K562 (cell line): ENCODE measurements around the gene CDIPT. TPM values are rescaled to one million over a fixed set of nuclear protein-coding genes. Genes with fewer than 3 reads are reported as not detected.

Experiments
- BRCA1 ChIP-seq, 2 experiments: fragments of 450-650 bp in 1 of 2; sonication (generic) in 1 of 2; formaldehyde crosslinking in 1 of 2; IDR thresholded peaks; 2 replicates each; pipeline versions ENCODE4 v1.5.0 to v1.6.1; 2017 to 2020; ENCODE audit warnings: mild to moderate bottlenecking in 1 of 2, missing genetic modification reagents in 1 of 2
- CTBP1 ChIP-seq: fragments of 450-650 bp; IDR thresholded peaks from 2 replicates; pipeline ENCODE4 v1.6.1; 2016; ENCODE audit warnings: borderline replicate concordance
- FOXK2 ChIP-seq, 2 experiments: fragments of 450-650 bp; IDR thresholded peaks in 1 of 2; conservative IDR thresholded peaks in 1 of 2; 2 replicates each; pipeline ENCODE4 v1.6.1; 2016; ENCODE audit warnings: low read depth in 2 of 2, mild to moderate bottlenecking in 1 of 2
- GATAD2B ChIP-seq: fragments of 450-650 bp; IDR thresholded peaks from 2 replicates; pipeline ENCODE4 v1.6.1; 2017; ENCODE audit warnings: mild to moderate bottlenecking, borderline replicate concordance
- HNRNPLL ChIP-seq: fragments of 200-400 bp; formaldehyde crosslinking; IDR thresholded peaks from 2 replicates; pipeline ENCODE4 v1.6.1; 2017; ENCODE audit warnings: low read length, low read depth, mild to moderate bottlenecking; ENCODE audit not compliant: poor library complexity, severe bottlenecking
- LEF1 ChIP-seq: fragments of 450-650 bp; IDR thresholded peaks from 2 replicates; pipeline ENCODE4 v1.6.1; 2016; ENCODE audit warnings: mild to moderate bottlenecking
- MYC ChIP-seq, 2 experiments: fragments of 250-450 bp in 1 of 2; sonication (Bioruptor Pico) in 1 of 2; IDR thresholded peaks; 2 replicates each; pipeline versions ENCODE4 v1.5.1 to v1.6.1; 2012 to 2021; ENCODE audit warnings: low read depth in 2 of 2, borderline replicate concordance in 1 of 2, improper control_type of control experiment in 1 of 2, low read length in 1 of 2, mild to moderate bottlenecking in 1 of 2, moderate library complexity in 1 of 2
- NFIX ChIP-seq: fragments of 250-450 bp; sonication (Bioruptor Pico); IDR thresholded peaks from 2 replicates; pipeline ENCODE4 v1.4.0; 2020; ENCODE audit warnings: low read depth, mild to moderate bottlenecking, moderate library complexity
- PBX2 ChIP-seq, 2 experiments: IDR thresholded peaks in 1 of 2; conservative IDR thresholded peaks in 1 of 2; 2 replicates each; pipeline ENCODE4 v1.6.1; 2016; ENCODE audit warnings: low read depth in 2 of 2, mild to moderate bottlenecking in 1 of 2, missing compliant biosample characterization in 1 of 2, missing genetic modification characterization in 1 of 2, moderate library complexity in 1 of 2
- STAT5B ChIP-seq: fragments of 250-450 bp; sonication (Bioruptor Pico); IDR thresholded peaks from 2 replicates; pipeline ENCODE4 v1.8.0; 2021; ENCODE audit warnings: mild to moderate bottlenecking, inconsistent platforms
- UBTF ChIP-seq, 2 experiments: IDR thresholded peaks; 2 replicates each; pipeline ENCODE4 v1.6.1; 2012; ENCODE audit warnings: improper control_type of control experiment in 2 of 2, low read depth in 2 of 2, low read length in 2 of 2, borderline replicate concordance in 1 of 2
- XRCC5 ChIP-seq: fragments of 200-400 bp; formaldehyde crosslinking; IDR thresholded peaks from 2 replicates; pipeline ENCODE4 v1.6.1; 2017; ENCODE audit warnings: low read depth, mild to moderate bottlenecking, low read length
- ZFPM2 ChIP-seq: fragments of 250-450 bp; sonication (Bioruptor Pico); IDR thresholded peaks from 2 replicates; pipeline ENCODE4 v1.5.1; 2022; ENCODE audit warnings: mild to moderate bottlenecking
- ZNF24 ChIP-seq: fragments of 450-650 bp; IDR thresholded peaks from 2 replicates; pipeline ENCODE4 v1.6.1; 2016
- ZNF263 ChIP-seq: sonication (generic); formaldehyde crosslinking; IDR thresholded peaks from 2 replicates; pipeline ENCODE4 v1.8.0; 2022; ENCODE audit warnings: mild to moderate bottlenecking, missing genetic modification reagents, borderline replicate concordance
- ZNF408 ChIP-seq: fragments of 250-450 bp; sonication (Bioruptor Pico); IDR thresholded peaks from 2 replicates; pipeline ENCODE4 v1.4.0; 2020; ENCODE audit warnings: low read depth, mild to moderate bottlenecking, moderate library complexity
- ZNF561 ChIP-seq: fragments of 450-650 bp; formaldehyde crosslinking; conservative IDR thresholded peaks from 2 replicates; pipeline ENCODE4 v1.4.0; 2020; ENCODE audit warnings: mild to moderate bottlenecking, moderate library complexity
- ZZZ3 ChIP-seq: fragments of 450-650 bp; IDR thresholded peaks from 2 replicates; pipeline ENCODE4 v1.6.1; 2016; ENCODE audit warnings: antibody characterized with exemption, mild to moderate bottlenecking, moderate library complexity
- polyA plus RNA-seq, 8 experiments: library from polyadenylated mRNA; depleted of rRNA in 4 of 8; stranded (reverse) in 5 of 8; unstranded in 3 of 8; fragments of >200 nt; fragmentation: Nextera tagmentation in 2 of 8; fragmentation: Illumina TruSeq in 1 of 8; extraction: Ambion mirVana in 2 of 8; extraction: Trizol in 1 of 8; gene quantifications; 2 replicates each; pipeline versions ENCODE4 v1.2.1 to v1.2.3, GENCODE V29; 2011 to 2014; ENCODE audit warnings: inconsistent platforms in 1 of 8, missing spikeins in 1 of 8
- total RNA-seq, 7 experiments: library from RNA; depleted of rRNA in 6 of 7; stranded (reverse); fragments of >200 nt in 6 of 7; fragmentation: Illumina TruSeq in 2 of 7; extraction: Trizol in 2 of 7; gene quantifications; 2 replicates each; pipeline versions ENCODE4 v1.2.1 to v1.2.3, GENCODE V29; 2011 to 2021; ENCODE audit warnings: low replicate concordance in 1 of 7
- TF ChIP-seq, protein P1 (sequence below), 2 experiments: fragments of 450-650 bp; conservative IDR thresholded peaks; 2 replicates each; pipeline ENCODE4 v1.6.1; 2017; ENCODE audit warnings: mild to moderate bottlenecking in 2 of 2, moderate library complexity in 2 of 2
- TF ChIP-seq, protein P2 (sequence below): fragments of 450-650 bp; formaldehyde crosslinking; IDR thresholded peaks from 2 replicates; pipeline ENCODE4 v1.4.0; 2022; ENCODE audit warnings: mild to moderate bottlenecking, moderate library complexity

CDIPT gene
- total and polyA plus RNA-seq, 9 of the 15 experiments (the other 6 are each of a cell fraction or from before 2014, with no cell fraction given) = 1.3 to 37.0 (median 23.0) TPM

GRCh38 chr16:29899516-29900101 is 36.6 kb upstream of the CDIPT start, which contains the start of gene SEZ6L2 (continued):
- TF ChIP-seq GATAD2B (no peak), HNRNPLL (no peak), ZFPM2 (no peak), ZNF408 (no peak), FOXK2 (conservative IDR thresholded peaks at IDR 0.05 in 1 of 2, IDR thresholded peaks at IDR 0.05 in 1 of 2; ENCODE audit: low read depth in 2 of 2) (no peak), STAT5B (CRISPR knock-in tag) (no peak), LEF1 (no peak), PBX2 (CRISPR knock-in tag; IDR thresholded peaks at IDR 0.05; ENCODE audit: low read depth) (no peak), PBX2 (tag; conservative IDR thresholded peaks at IDR 0.05; ENCODE audit: low read depth) (no peak), ZNF561 (no peak), UBTF (IDR thresholded peaks at IDR 0.05; ENCODE audit: borderline replicate concordance in 1 of 2, low read depth in 2 of 2, low read length in 2 of 2) (no peak), ZNF263 (CRISPR knock-in tag) (peak; percentile 97), BRCA1 (IDR thresholded peaks at IDR 0.05) (no peak), BRCA1 (CRISPR knock-in tag; IDR thresholded peaks at IDR 0.05) (no peak), CTBP1 (no peak), ZZZ3 (no peak), MYC (IDR thresholded peaks at IDR 0.05; ENCODE audit: low read depth, low read length) (no peak), MYC (CRISPR knock-in tag; IDR thresholded peaks at IDR 0.05; ENCODE audit: borderline replicate concordance, low read depth) (no peak), NFIX (CRISPR knock-in tag) (no peak), ZNF24 (no peak), XRCC5 (0 out of 2 replicates have a peak, but pooled peaks have one; percentile 33)
- TF ChIP-seq, protein P1, sequence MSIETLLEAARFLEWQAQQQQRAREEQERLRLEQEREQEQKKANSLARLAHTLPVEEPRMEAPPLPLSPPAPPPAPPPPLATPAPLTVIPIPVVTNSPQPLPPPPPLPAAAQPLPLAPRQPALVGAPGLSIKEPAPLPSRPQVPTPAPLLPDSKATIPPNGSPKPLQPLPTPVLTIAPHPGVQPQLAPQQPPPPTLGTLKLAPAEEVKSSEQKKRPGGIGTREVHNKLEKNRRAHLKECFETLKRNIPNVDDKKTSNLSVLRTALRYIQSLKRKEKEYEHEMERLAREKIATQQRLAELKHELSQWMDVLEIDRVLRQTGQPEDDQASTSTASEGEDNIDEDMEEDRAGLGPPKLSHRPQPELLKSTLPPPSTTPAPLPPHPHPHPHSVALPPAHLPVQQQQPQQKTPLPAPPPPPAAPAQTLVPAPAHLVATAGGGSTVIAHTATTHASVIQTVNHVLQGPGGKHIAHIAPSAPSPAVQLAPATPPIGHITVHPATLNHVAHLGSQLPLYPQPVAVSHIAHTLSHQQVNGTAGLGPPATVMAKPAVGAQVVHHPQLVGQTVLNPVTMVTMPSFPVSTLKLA (conservative IDR thresholded peaks at IDR 0.05) = peak in 1 of 2 experiments; percentile 83; a peak in 1 of 4 replicates
- TF ChIP-seq, protein P2, sequence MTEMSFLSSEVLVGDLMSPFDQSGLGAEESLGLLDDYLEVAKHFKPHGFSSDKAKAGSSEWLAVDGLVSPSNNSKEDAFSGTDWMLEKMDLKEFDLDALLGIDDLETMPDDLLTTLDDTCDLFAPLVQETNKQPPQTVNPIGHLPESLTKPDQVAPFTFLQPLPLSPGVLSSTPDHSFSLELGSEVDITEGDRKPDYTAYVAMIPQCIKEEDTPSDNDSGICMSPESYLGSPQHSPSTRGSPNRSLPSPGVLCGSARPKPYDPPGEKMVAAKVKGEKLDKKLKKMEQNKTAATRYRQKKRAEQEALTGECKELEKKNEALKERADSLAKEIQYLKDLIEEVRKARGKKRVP = no peak
